ENCODE results near the gene KIF6. TPM values are rescaled to one million over a fixed set of nuclear protein-coding genes. Genes with fewer than 3 reads are reported as not detected.
"Not testable (repeated sequence)": the region's sequence is repeated elsewhere in the genome, so short reads cannot be mapped to it uniquely, and the experiment has no call there.

Gene KIF6
- total and polyA plus RNA-seq, 4 donors, result 2.0 to 4.8 (median 2.9) TPM

GRCh38 chr6:39518221-39518620 is 207.0 kb downstream of the KIF6 start:
- H3K4me3 ChIP-seq (ENCODE audit: low read depth, low read length), result no peak overlapping the region
- no peak for DNase-seq (ENCODE audit: low read depth in 4 of 6, low spot score in 6 of 6)
- no CpG with 5 or more reads among the region's 2 CpGs for WGBS (ENCODE audit: insufficient coverage)
- H3K4me1 ChIP-seq (ENCODE audit: control insufficient read depth, insufficient read depth, low read length), result no peaks in the 10 kb centered on the region
- H3K27ac ChIP-seq (ENCODE audit: low read depth, low read length), result no peak overlapping the region
- H3K36me3 ChIP-seq (ENCODE audit: control insufficient read depth, insufficient read depth, low read length), result no peaks in the 10 kb centered on the region
- no peaks in the 10 kb centered on the region for H3K27me3 ChIP-seq (ENCODE audit: control insufficient read depth, insufficient read depth, low read length)
- H3K9me3 ChIP-seq (ENCODE audit: control insufficient read depth, insufficient read depth, low read length), result no peaks in the 10 kb centered on the region

GRCh38 chr6:39517756-39518155 is 207.5 kb downstream of the KIF6 start:
- no peak for DNase-seq (ENCODE audit: low read depth in 4 of 6, low spot score in 6 of 6)
- H3K4me3 ChIP-seq (ENCODE audit: low read depth, low read length), result no peak overlapping the region
- H3K27ac ChIP-seq (ENCODE audit: low read depth, low read length), result no peak overlapping the region
- WGBS (ENCODE audit: insufficient coverage), result no CpG with 5 or more reads among the region's 1 CpG
- no peaks in the 10 kb centered on the region for H3K27me3 ChIP-seq (ENCODE audit: control insufficient read depth, insufficient read depth, low read length)
- H3K9me3 ChIP-seq (ENCODE audit: control insufficient read depth, insufficient read depth, low read length), result no peaks in the 10 kb centered on the region
- no peaks in the 10 kb centered on the region for H3K4me1 ChIP-seq (ENCODE audit: control insufficient read depth, insufficient read depth, low read length)
- no peaks in the 10 kb centered on the region for H3K36me3 ChIP-seq (ENCODE audit: control insufficient read depth, insufficient read depth, low read length)

GRCh38 chr6:39516471-39516870 is 208.7 kb downstream of the KIF6 start:
- no peaks in the 10 kb centered on the region for H3K9me3 ChIP-seq (ENCODE audit: control insufficient read depth, insufficient read depth, low read length)
- H3K36me3 ChIP-seq (ENCODE audit: control insufficient read depth, insufficient read depth, low read length), result no peaks in the 10 kb centered on the region
- H3K4me1 ChIP-seq (ENCODE audit: control insufficient read depth, insufficient read depth, low read length), result no peaks in the 10 kb centered on the region
- no peak overlapping the region for H3K27ac ChIP-seq (ENCODE audit: low read depth, low read length)
- H3K27me3 ChIP-seq (ENCODE audit: control insufficient read depth, insufficient read depth, low read length), result no peaks in the 10 kb centered on the region
- DNase-seq (ENCODE audit: low read depth in 4 of 6, low spot score in 6 of 6), result no peak
- H3K4me3 ChIP-seq (ENCODE audit: low read depth, low read length), result no peak overlapping the region

GRCh38 chr6:39515471-39515870 is 209.7 kb downstream of the KIF6 start:
- WGBS (ENCODE audit: insufficient coverage), result no CpG with 5 or more reads among the region's 4 CpGs
- no peaks in the 10 kb centered on the region for H3K36me3 ChIP-seq (ENCODE audit: control insufficient read depth, insufficient read depth, low read length)
- DNase-seq (ENCODE audit: low read depth in 4 of 6, low spot score in 6 of 6), result no peak
- H3K27ac ChIP-seq (ENCODE audit: low read depth, low read length), result no peak overlapping the region
- H3K4me1 ChIP-seq (ENCODE audit: control insufficient read depth, insufficient read depth, low read length), result no peaks in the 10 kb centered on the region
- H3K9me3 ChIP-seq (ENCODE audit: control insufficient read depth, insufficient read depth, low read length), result no peaks in the 10 kb centered on the region
- H3K4me3 ChIP-seq (ENCODE audit: low read depth, low read length), result no peak overlapping the region
- no peaks in the 10 kb centered on the region for H3K27me3 ChIP-seq (ENCODE audit: control insufficient read depth, insufficient read depth, low read length)

- H3K4me1 ChIP-seq (ENCODE audit: control insufficient read depth, insufficient read depth, low read length), result no peaks in the 10 kb centered on the region
- 89% methylated on average over 3 of the region's 3 CpGs for WGBS (ENCODE audit: insufficient coverage)
- no peak overlapping the region for H3K27ac ChIP-seq (ENCODE audit: low read depth, low read length)
- H3K27me3 ChIP-seq (ENCODE audit: control insufficient read depth, insufficient read depth, low read length), result no peaks in the 10 kb centered on the region
- no peaks in the 10 kb centered on the region for H3K36me3 ChIP-seq (ENCODE audit: control insufficient read depth, insufficient read depth, low read length)
- H3K4me3 ChIP-seq (ENCODE audit: low read depth, low read length), result no peak overlapping the region
- H3K9me3 ChIP-seq (ENCODE audit: control insufficient read depth, insufficient read depth, low read length), result no peaks in the 10 kb centered on the region
- DNase-seq (ENCODE audit: low read depth in 4 of 6, low spot score in 6 of 6), result no peak
Measured at GRCh38 chr6:39515006-39515405, 210.2 kb downstream of the KIF6 start.

GRCh38 chr6:39509831-39510230 is 215.4 kb downstream of the KIF6 start:
- no CpG with 5 or more reads among the region's 5 CpGs for WGBS (ENCODE audit: insufficient coverage)
- DNase-seq (ENCODE audit: low read depth in 4 of 6, low spot score in 6 of 6); H3K9me3 ChIP-seq (ENCODE audit: control insufficient read depth, insufficient read depth, low read length); H3K36me3 ChIP-seq (ENCODE audit: control insufficient read depth, insufficient read depth, low read length); H3K27ac ChIP-seq (ENCODE audit: low read depth, low read length); H3K4me3 ChIP-seq (ENCODE audit: low read depth, low read length); H3K4me1 ChIP-seq (ENCODE audit: control insufficient read depth, insufficient read depth, low read length); H3K27me3 ChIP-seq (ENCODE audit: control insufficient read depth, insufficient read depth, low read length): not testable (repeated sequence)

- DNase-seq (ENCODE audit: low read depth in 4 of 6, low spot score in 6 of 6), result no peak
Measured at GRCh38 chr6:39508515-39508914, 216.7 kb downstream of the KIF6 start.

GRCh38 chr6:39507331-39507998 is 217.7 kb downstream of the KIF6 start:
- no peak overlapping the region for H3K4me3 ChIP-seq (ENCODE audit: low read depth, low read length)
- DNase-seq (ENCODE audit: low read depth in 4 of 6, low spot score in 6 of 6), result no peak
- 100% methylated on average over 2 of the region's 3 CpGs for WGBS (ENCODE audit: insufficient coverage)
- H3K9me3 ChIP-seq (ENCODE audit: control insufficient read depth, insufficient read depth, low read length), result peaks cover 6% of the 10 kb centered on the region
- H3K27ac ChIP-seq (ENCODE audit: low read depth, low read length), result no peak overlapping the region
- no peaks in the 10 kb centered on the region for H3K27me3 ChIP-seq (ENCODE audit: control insufficient read depth, insufficient read depth, low read length)
- no peaks in the 10 kb centered on the region for H3K4me1 ChIP-seq (ENCODE audit: control insufficient read depth, insufficient read depth, low read length)
- H3K36me3 ChIP-seq (ENCODE audit: control insufficient read depth, insufficient read depth, low read length), result no peaks in the 10 kb centered on the region

More at GRCh38 chr6:39508515-39508914, 216.7 kb downstream of the KIF6 start:
- no peaks in the 10 kb centered on the region for H3K27me3 ChIP-seq (ENCODE audit: control insufficient read depth, insufficient read depth, low read length)
- peaks cover 2% of the 10 kb centered on the region for H3K9me3 ChIP-seq (ENCODE audit: control insufficient read depth, insufficient read depth, low read length)
- no peak overlapping the region for H3K4me3 ChIP-seq (ENCODE audit: low read depth, low read length)
- H3K27ac ChIP-seq (ENCODE audit: low read depth, low read length), result no peak overlapping the region
- 62% methylated on average over 9 of the region's 9 CpGs for WGBS (ENCODE audit: insufficient coverage)
- H3K4me1 ChIP-seq (ENCODE audit: control insufficient read depth, insufficient read depth, low read length), result no peaks in the 10 kb centered on the region
- no peaks in the 10 kb centered on the region for H3K36me3 ChIP-seq (ENCODE audit: control insufficient read depth, insufficient read depth, low read length)

- DNase-seq (ENCODE audit: low read depth in 4 of 6, low spot score in 6 of 6); H3K9me3 ChIP-seq (ENCODE audit: control insufficient read depth, insufficient read depth, low read length); H3K4me1 ChIP-seq (ENCODE audit: control insufficient read depth, insufficient read depth, low read length); H3K36me3 ChIP-seq (ENCODE audit: control insufficient read depth, insufficient read depth, low read length); H3K4me3 ChIP-seq (ENCODE audit: low read depth, low read length); H3K27me3 ChIP-seq (ENCODE audit: control insufficient read depth, insufficient read depth, low read length); H3K27ac ChIP-seq (ENCODE audit: low read depth, low read length): not testable (repeated sequence)
- 90% methylated on average over 2 of the region's 3 CpGs for WGBS (ENCODE audit: insufficient coverage)
Measured at GRCh38 chr6:39502362-39502955, 222.7 kb downstream of the KIF6 start.

GRCh38 chr6:39499053-39499452 is 226.2 kb downstream of the KIF6 start:
- no peaks in the 10 kb centered on the region for H3K36me3 ChIP-seq (ENCODE audit: control insufficient read depth, insufficient read depth, low read length)
- no peaks in the 10 kb centered on the region for H3K27me3 ChIP-seq (ENCODE audit: control insufficient read depth, insufficient read depth, low read length)
- no peak overlapping the region for H3K4me3 ChIP-seq (ENCODE audit: low read depth, low read length)
- no peaks in the 10 kb centered on the region for H3K4me1 ChIP-seq (ENCODE audit: control insufficient read depth, insufficient read depth, low read length)
- peaks cover 4% of the 10 kb centered on the region for H3K9me3 ChIP-seq (ENCODE audit: control insufficient read depth, insufficient read depth, low read length)
- no peak overlapping the region for H3K27ac ChIP-seq (ENCODE audit: low read depth, low read length)
- no peak for DNase-seq (ENCODE audit: low read depth in 4 of 6, low spot score in 6 of 6)
